IMR-90 (cell line): ENCODE data around the gene SLC4A5. TPM values are rescaled to one million over a fixed set of nuclear protein-coding genes. Genes with fewer than 3 reads are reported as not detected.

Source experiments
- ATAC-seq: fragments of 200-7000 bp; cut with Tn5 transposase; 2 replicates; pipeline ENCODE4 v1.9.1; 2020; ENCODE audit warnings: low read depth, mild to moderate bottlenecking, moderate library complexity
- BruUV-seq: library from RNA; stranded (reverse); fragments of 400-500 nt; replicated peaks from 2 replicates; lab custom pipeline; 2021; lab: Mats Ljungman, UMichigan
- CTCF ChIA-PET: fragments of 300-600 bp; formaldehyde crosslinking; extraction: SDS; loops from one replicate; lab custom pipeline; 2021; ENCODE audit warnings: antibody characterized with exemption; lab: Yijun Ruan, JAX
- POLR2A ChIA-PET: fragments of 300-600 bp; sonication (Branson Sonifier 250); formaldehyde crosslinking; loops from one replicate; lab custom pipeline; 2022; ENCODE audit warnings: antibody characterized with exemption; ENCODE audit not compliant: unreplicated experiment; lab: Charles Lee
- DNase-seq: peaks from one replicate; pipeline ENCODE4 v3.0.0; 2013
- H2AFZ ChIP-seq: replicated peaks from 2 replicates; pipeline ENCODE3; 2013; ENCODE audit warnings: low read length, mild to moderate bottlenecking; ENCODE audit not compliant: poor library complexity
- H2AK5ac ChIP-seq: 2 replicates; pipeline ENCODE4 v1.6.1; 2013; ENCODE audit warnings: low read depth, low read length, inconsistent platforms
- H2AK9ac ChIP-seq: replicated peaks from 2 replicates; pipeline ENCODE3; 2013; ENCODE audit warnings: mild to moderate bottlenecking, low read depth, low read length, moderate library complexity; ENCODE audit not compliant: poor library complexity
- H2BK120ac ChIP-seq: 2 replicates; pipeline ENCODE4 v1.6.1; 2013; ENCODE audit warnings: low read depth, low read length, inconsistent platforms
- H2BK15ac ChIP-seq: 3 replicates; pipeline ENCODE4 v1.6.1; 2013; ENCODE audit warnings: low read depth, low read length, inconsistent platforms
- H2BK20ac ChIP-seq: 2 replicates; pipeline ENCODE4 v1.6.1; 2013; ENCODE audit warnings: low read depth, mild to moderate bottlenecking, inconsistent platforms, low read length, moderate library complexity
- H2BK5ac ChIP-seq: 2 replicates; pipeline ENCODE4 v1.6.1; 2013; ENCODE audit warnings: mild to moderate bottlenecking, low read depth, low read length, inconsistent platforms; ENCODE audit not compliant: poor library complexity, severe bottlenecking
- H3K14ac ChIP-seq: replicated peaks from 2 replicates; pipeline ENCODE4 v1.6.1; 2013; ENCODE audit warnings: low read depth, low read length, inconsistent platforms
- H3K18ac ChIP-seq: 2 replicates; pipeline ENCODE4 v1.6.1; 2013; ENCODE audit warnings: low read depth, low read length, control low read depth
- H3K23ac ChIP-seq: 2 replicates; pipeline ENCODE4 v1.6.1; 2013; ENCODE audit warnings: low read depth, low read length, inconsistent platforms
- H3K27ac ChIP-seq: 2 replicates; pipeline ENCODE4 v1.5.1; 2013; ENCODE audit warnings: mild to moderate bottlenecking, control low read depth, low read length; ENCODE audit not compliant: insufficient read depth
- H3K27me3 ChIP-seq: 2 replicates; pipeline ENCODE4 v1.6.1; 2013; ENCODE audit warnings: low read length; ENCODE audit not compliant: control insufficient read depth, insufficient read depth
- H3K36me3 ChIP-seq: 2 replicates; pipeline ENCODE4 v1.6.1; 2013; ENCODE audit warnings: low read length, mixed read lengths; ENCODE audit not compliant: control insufficient read depth, insufficient read depth
- H3K4ac ChIP-seq: 2 replicates; pipeline ENCODE4 v1.6.1; 2013; ENCODE audit warnings: low read depth, low read length, inconsistent platforms
- H3K4me1 ChIP-seq: 2 replicates; pipeline ENCODE4 v1.6.1; 2013; ENCODE audit warnings: low read length, mixed read lengths; ENCODE audit not compliant: control insufficient read depth, insufficient read depth
- H3K4me2 ChIP-seq: 2 replicates; pipeline ENCODE4 v1.6.1; 2013; ENCODE audit warnings: low read depth, mild to moderate bottlenecking, control low read depth, low read length, moderate library complexity
- H3K4me3 ChIP-seq: 2 replicates; pipeline ENCODE4 v1.5.1; 2013; ENCODE audit warnings: low read depth, mild to moderate bottlenecking, control low read depth, low read length, moderate library complexity; ENCODE audit not compliant: insufficient read depth
- H3K56ac ChIP-seq: 2 replicates; pipeline ENCODE4 v1.6.1; 2013; ENCODE audit warnings: low read length, inconsistent platforms; ENCODE audit not compliant: insufficient read depth; ENCODE audit errors: extremely low read depth
- H3K79me1 ChIP-seq, 2 experiments: 2 replicates each; pipeline ENCODE4 v1.6.1; 2013; ENCODE audit warnings: low read length in 2 of 2, inconsistent platforms in 1 of 2, low read depth in 1 of 2
- H3K9ac ChIP-seq: 2 replicates; pipeline ENCODE4 v1.6.1; 2013; ENCODE audit warnings: low read depth, low read length, control low read depth
- H3K9me1 ChIP-seq: 2 replicates; pipeline ENCODE4 v1.6.1; 2013; ENCODE audit warnings: low read length, inconsistent platforms; ENCODE audit not compliant: insufficient read depth
- H3K9me3 ChIP-seq: 2 replicates; pipeline ENCODE4 v1.6.1; 2013; ENCODE audit warnings: low read length; ENCODE audit not compliant: control insufficient read depth, insufficient read depth
- H4K20me1 ChIP-seq: 2 replicates; pipeline ENCODE4 v1.6.1; 2013; ENCODE audit warnings: low read length, inconsistent platforms; ENCODE audit not compliant: insufficient read depth
- H4K5ac ChIP-seq: 2 replicates; pipeline ENCODE4 v1.6.1; 2013; ENCODE audit warnings: mild to moderate bottlenecking, low read depth, low read length, control low read depth
- H4K8ac ChIP-seq, 2 experiments: 2 replicates each; pipeline ENCODE4 v1.6.1; 2013; ENCODE audit warnings: low read depth in 2 of 2, low read length in 2 of 2, control low read depth in 1 of 2, inconsistent platforms in 1 of 2
- H4K91ac ChIP-seq: 2 replicates; pipeline ENCODE4 v1.6.1; 2013; ENCODE audit warnings: low read depth, low read length, inconsistent platforms; ENCODE audit not compliant: insufficient read depth
- MAFK ChIP-seq: IDR thresholded peaks from 2 replicates; pipeline ENCODE4 v1.6.1; 2012; ENCODE audit warnings: low read depth, low read length, improper control_type of control experiment
- MAZ ChIP-seq: IDR thresholded peaks from 2 replicates; pipeline ENCODE4 v1.6.1; 2012; ENCODE audit warnings: low read depth, mild to moderate bottlenecking, low read length, improper control_type of control experiment, moderate library complexity, borderline replicate concordance
- USF2 ChIP-seq: fragments of 150-350 bp; IDR thresholded peaks from 2 replicates; pipeline ENCODE4 v1.6.1; 2017; ENCODE audit warnings: mild to moderate bottlenecking, antibody characterized with exemption, low read length, low read depth
- WGBS, 2 experiments: methylation state at CpG; one replicate each; pipeline versions ENCODE4 v1.1.5 to v1.1.7; 2013; ENCODE audit warnings: missing lambda C conversion rate in 2 of 2; ENCODE audit not compliant: insufficient read length in 1 of 2; ENCODE audit errors: extremely low coverage in 2 of 2; 5-methylcytosine and 5-hydroxymethylcytosine counted together
- dilution Hi-C: fragments of 300-500 bp; cut with HindIII; formaldehyde crosslinking; loops from one replicate; pipeline ENCODE4 v1.14.3; 2018; ENCODE audit warnings: low sequenced_read_pairs; ENCODE audit not compliant: unreplicated experiment
- in situ Hi-C: fragments of 300-500 bp; cut with MboI; formaldehyde crosslinking; loops from 3 replicates; pipeline ENCODE4 v1.14.3; 2019; ENCODE audit warnings: low sequenced_read_pairs, inconsistent platforms, mixed read lengths
- intact Hi-C: fragments of 100-400 bp; cut with micrococcal nuclease; formaldehyde crosslinking; loops from 2 replicates; pipeline ENCODE4 v1.10.0; 2022
- polyA plus RNA-seq, 3 experiments: library from polyadenylated mRNA; depleted of rRNA; stranded (reverse); fragments of >200 nt; gene quantifications; 2 replicates each; pipeline ENCODE4 v1.2.3, GENCODE V29; 2012; ENCODE audit warnings: low replicate concordance in 1 of 3
- total RNA-seq: library from RNA; depleted of rRNA; stranded (reverse); fragments of >200 nt; gene quantifications from 2 replicates; pipeline ENCODE4 v1.2.3, GENCODE V29; 2012

SLC4A5 gene
- total and polyA plus RNA-seq, 2 of the 4 experiments (the other 2 are of a cell fraction), result 0.18 to 0.22 TPM

GRCh38 chr2:74374509-74375205 is 31.4 kb upstream of the SLC4A5 start:
- Histone ChIP-seq H3K4me1 (peaks cover 9% of the 10 kb centered on the region; the same call in 1 of the 2 replicates), H3K56ac (no peak overlapping the region), H3K9ac (no peak overlapping the region), H3K9me1 (peaks cover 15% of the 10 kb centered on the region), H2BK5ac (no peak overlapping the region), H3K18ac (no peak overlapping the region), H3K4me3 (no peak overlapping the region), H3K23ac (no peak overlapping the region), H3K79me1 (peaks cover 26 to 72% of the 10 kb centered on the region in 2 experiments), H2AFZ (peak overlapping the region; percentile 65), H2AK5ac (no peak overlapping the region), H4K20me1 (peaks cover 38% of the 10 kb centered on the region), H3K4me2 (peak overlapping the region; percentile 46), H3K36me3 (peaks cover 41% of the 10 kb centered on the region), H3K27me3 (no peaks in the 10 kb centered on the region), H4K5ac (no peak overlapping the region), H2BK120ac (no peak overlapping the region), H2BK15ac (no peak overlapping the region), H3K27ac (no peak overlapping the region), H3K4ac (no peak overlapping the region), H4K91ac (no peak overlapping the region), H3K14ac (no peak overlapping the region), H3K9me3 (no peaks in the 10 kb centered on the region), H4K8ac (no peak overlapping the region), H2AK9ac (peak overlapping the region; percentile 43), H2BK20ac (no peak overlapping the region)
- dilution Hi-C loops, result no loop called here
- no TSS peak for BruUV-seq
- DNase-seq (peak; percentile 72), ATAC-seq (peak; percentile 98)
- intact Hi-C loops, result no loop called here
- 47% methylated on average over 14 of the region's 19 CpGs; no CpG with 5 or more reads in 1 of the 2 experiments for WGBS, 2 experiments
- in situ Hi-C loops, result no loop called here
- peak; percentile 38; the same call in 1 of the 2 replicates for TF ChIP-seq USF2
- TF ChIP-seq MAZ, result peak; percentile 57; the same call in 1 of the 2 replicates
- TF ChIP-seq MAFK, result no peak
- ChIA-PET CTCF (interaction anchor here (0.6 kb wide), 1 partner anchor 16 kb away, joined by 3 read pairs; no protein-coding TSS in a partner anchor), POLR2A (interaction anchor here (0.6 kb wide), 1 partner anchor 14 kb away, joined by 3 read pairs; no protein-coding TSS in a partner anchor)
